SH-SY5Y (cell line): ENCODE measurements around the gene FBXW7.

ENCODE experiments used
- GATA2 ChIP-seq: IDR thresholded peaks from 2 replicates; pipeline ENCODE4 v1.6.1; 2011; ENCODE audit warnings: mild to moderate bottlenecking, low read depth, low read length
- GATA3 ChIP-seq: IDR thresholded peaks from 2 replicates; pipeline ENCODE4 v1.6.1; 2011; ENCODE audit warnings: low read depth, mild to moderate bottlenecking, low read length, moderate library complexity

DNA sequence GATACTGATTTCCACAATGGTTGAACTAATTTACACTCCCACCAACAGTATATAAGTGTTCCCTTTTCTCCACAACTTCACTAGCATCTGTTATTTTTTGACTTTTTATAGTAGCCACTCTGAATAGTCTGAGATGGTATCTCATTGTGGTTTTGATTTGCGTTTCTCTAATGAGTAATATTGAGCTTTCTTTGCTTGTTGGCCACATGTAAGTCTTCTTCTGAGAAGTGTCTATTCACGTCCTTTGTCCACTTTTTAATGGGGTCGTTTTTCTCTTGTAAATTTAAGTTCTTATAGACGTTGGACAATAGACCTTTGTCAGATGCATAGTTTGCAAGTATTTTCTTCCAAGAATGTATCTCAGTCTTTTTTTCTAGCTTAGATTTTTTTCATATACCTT lies 10.0 kb downstream of the FBXW7 start:
- TF ChIP-seq GATA2 (no peak), GATA3 (no peak)
